ENCODE measurements around the gene MRPL20. TPM values are rescaled to one million over a fixed set of nuclear protein-coding genes. Genes with fewer than 3 reads are reported as not detected.
A peak's percentile ranks its signal among the peaks of the same experiment; 100 is the strongest.

The MRPL20 gene
- total and polyA plus RNA-seq, 8 donors, result 53.9 to 187 (median 111) TPM

GRCh38 chr1:1374589-1374928, 32.5 kb downstream of the MRPL20 start:
- no peak for DNase-seq
- Histone ChIP-seq H3K9me3 (no peaks in the 10 kb centered on the region), H3K27me3 (no peaks in the 10 kb centered on the region), H3K4me3 (peak overlapping the region; percentile 62 to 100 (median 90)), H3K4me1 (peaks cover 29 to 47% (median 43%) of the 10 kb centered on the region in 4 donors), H3K36me3 (peaks cover 0 to 25% (median 15%) of the 10 kb centered on the region in 4 donors), H3K27ac (peak overlapping the region; percentile 90 to 98 (median 95))
- intact Hi-C loops (cut with DNase I; ENCODE audit: low total_unique reads), result no loop called here
- no peak for TF ChIP-seq POLR2A (IDR thresholded peaks at IDR 0.05)
- WGBS, 5 donors, result 0 to 1% (median 1%) methylated on average over 18 to 24 of the region's 24 CpGs; no CpG with 5 or more reads in 1 of the 5 donors

- intact Hi-C loops (cut with DNase I; ENCODE audit: low total_unique reads), result no loop called here
- no peaks in the 10 kb centered on the region for H3K9me3 ChIP-seq
- no peak for TF ChIP-seq POLR2AphosphoS5 (IDR thresholded peaks at IDR 0.05)
- no peak for TF ChIP-seq CTCF (IDR thresholded peaks at IDR 0.05)
- TF ChIP-seq POLR2A (IDR thresholded peaks at IDR 0.05), result no peak
- H3K36me3 ChIP-seq, result peaks cover 0 to 25% (median 15%) of the 10 kb centered on the region in 4 donors
- 44 to 56% (median 51%) methylated on average over 43 to 52 of the region's 52 CpGs for WGBS, 5 donors
- H3K27me3 ChIP-seq, result no peaks in the 10 kb centered on the region
- peak overlapping the region; percentile 62 to 100 (median 90) for H3K4me3 ChIP-seq
- H3K27ac ChIP-seq, result peak overlapping the region; percentile 90 to 98 (median 95)
- no peak for DNase-seq
- H3K4me1 ChIP-seq, result peaks cover 29 to 47% (median 43%) of the 10 kb centered on the region in 4 donors
These were observed 33.1 kb downstream of the MRPL20 start for GRCh38 chr1:1373815-1374588.

GRCh38 chr1:1373051-1373814, 33.9 kb downstream of the MRPL20 start:
- TF ChIP-seq POLR2A (IDR thresholded peaks at IDR 0.05) (no peak), EP300 (IDR thresholded peaks at IDR 0.05) (no peak), POLR2AphosphoS5 (IDR thresholded peaks at IDR 0.05) (no peak), CTCF (IDR thresholded peaks at IDR 0.05) (no peak)
- Histone ChIP-seq H3K27me3 (no peaks in the 10 kb centered on the region), H3K4me1 (peaks cover 29 to 47% (median 43%) of the 10 kb centered on the region in 4 donors), H3K9me3 (no peaks in the 10 kb centered on the region), H3K27ac (peak overlapping the region in 1 of 5 donors; percentile 90), H3K4me3 (peak overlapping the region in 2 of 4 donors; percentile 81 to 99), H3K36me3 (peaks cover 0 to 25% (median 15%) of the 10 kb centered on the region in 4 donors)
- intact Hi-C loops (cut with DNase I; ENCODE audit: low total_unique reads), result no loop called here
- no peak for DNase-seq
- WGBS, 5 donors, result 77 to 87% (median 83%) methylated on average over 16 to 26 of the region's 26 CpGs

- Histone ChIP-seq H3K4me3 (peak overlapping the region in 1 of 4 donors; percentile 25), H3K9me3 (no peaks in the 10 kb centered on the region), H3K36me3 (peaks cover 0 to 25% (median 15%) of the 10 kb centered on the region in 4 donors), H3K4me1 (peaks cover 29 to 47% (median 43%) of the 10 kb centered on the region in 4 donors), H3K27ac (peak overlapping the region in 2 of 5 donors; percentile 32 to 49), H3K27me3 (no peaks in the 10 kb centered on the region)
- WGBS, 5 donors, result 31 to 42% (median 35%) methylated on average over 7 to 26 of the region's 26 CpGs
- DNase-seq, result peak; percentile 78 to 85
- TF ChIP-seq EP300 (IDR thresholded peaks at IDR 0.05) (no peak), CTCF (IDR thresholded peaks at IDR 0.05) (peak in 5 of 7 experiments; percentile 80 to 98 (median 96))
- intact Hi-C loops (cut with DNase I; ENCODE audit: low total_unique reads), result no loop called here
These were observed 35.1 kb downstream of the MRPL20 start for GRCh38 chr1:1371746-1372711.
